ENCODE results near the gene ANKRD13D.

Gene ANKRD13D

DNA sequence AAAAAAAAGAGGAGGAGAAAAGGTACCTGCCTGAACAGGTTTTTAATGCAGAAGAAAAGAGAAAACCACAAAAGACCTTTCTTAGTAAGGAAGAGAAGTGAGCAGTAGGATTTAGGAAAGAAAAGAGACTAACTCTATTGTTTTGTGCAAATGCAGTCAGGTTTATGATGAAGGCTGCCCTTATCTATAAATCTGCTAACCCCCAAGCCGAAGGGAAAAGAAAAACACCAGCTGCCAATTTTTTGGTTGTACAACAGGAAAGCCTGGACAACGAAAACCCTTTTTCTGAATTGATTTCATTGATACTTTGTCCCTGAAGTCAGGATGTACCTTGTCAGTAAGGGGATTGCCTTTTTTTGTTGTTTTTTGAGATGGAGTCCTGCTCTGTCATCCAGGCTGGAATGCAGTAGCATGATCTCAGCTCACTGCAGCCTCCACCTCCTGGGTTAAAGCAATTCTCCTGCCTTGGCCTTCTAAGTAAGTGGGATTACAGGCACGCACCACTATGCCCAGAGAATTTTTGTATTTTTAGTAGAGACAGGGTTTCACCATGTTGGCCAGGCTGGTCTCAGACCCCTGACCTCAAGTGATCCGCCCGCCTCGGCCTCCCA is 43.1 kb downstream of the ANKRD13D start:
- no peak for DNase-seq

DNA sequence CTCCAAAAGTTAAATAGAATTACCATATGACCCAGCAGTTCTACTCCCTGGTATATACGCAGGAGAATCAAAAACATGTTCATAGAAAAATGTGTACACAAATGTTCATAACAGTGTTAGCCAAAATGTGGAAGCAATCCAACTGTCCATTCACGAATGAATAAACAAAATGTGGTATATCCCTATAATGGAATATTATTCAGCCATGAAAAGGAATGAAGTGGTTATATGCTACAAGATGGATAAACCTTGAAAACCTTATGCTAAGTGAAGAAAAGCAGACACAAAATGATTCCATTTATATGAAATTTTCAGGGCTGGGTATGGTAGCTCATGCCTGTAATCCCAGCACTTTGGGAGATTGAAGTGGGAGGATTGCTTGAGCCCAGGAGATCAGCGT is 48.2 kb downstream of the ANKRD13D start:
- no peak for DNase-seq

DNA sequence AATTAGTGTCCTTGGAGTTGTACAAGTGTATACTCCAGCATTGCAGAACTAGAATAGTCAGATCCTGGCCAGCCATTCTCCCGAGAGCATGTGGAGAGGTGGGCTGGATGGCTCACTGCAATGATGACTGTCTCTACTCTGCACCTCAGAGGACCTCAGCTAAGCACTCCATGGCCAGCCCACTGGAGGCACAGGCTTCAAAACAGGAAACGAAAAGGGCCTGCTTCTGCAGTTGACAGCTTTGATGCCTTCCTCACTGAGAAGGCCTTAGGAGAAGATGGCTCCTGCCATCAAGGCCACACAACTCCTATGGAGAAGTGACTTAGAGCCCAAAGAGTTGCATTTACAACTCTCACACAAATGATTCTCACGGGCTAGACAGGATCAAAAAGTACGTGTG is 55.2 kb downstream of the ANKRD13D start:
- no peak for DNase-seq

DNA sequence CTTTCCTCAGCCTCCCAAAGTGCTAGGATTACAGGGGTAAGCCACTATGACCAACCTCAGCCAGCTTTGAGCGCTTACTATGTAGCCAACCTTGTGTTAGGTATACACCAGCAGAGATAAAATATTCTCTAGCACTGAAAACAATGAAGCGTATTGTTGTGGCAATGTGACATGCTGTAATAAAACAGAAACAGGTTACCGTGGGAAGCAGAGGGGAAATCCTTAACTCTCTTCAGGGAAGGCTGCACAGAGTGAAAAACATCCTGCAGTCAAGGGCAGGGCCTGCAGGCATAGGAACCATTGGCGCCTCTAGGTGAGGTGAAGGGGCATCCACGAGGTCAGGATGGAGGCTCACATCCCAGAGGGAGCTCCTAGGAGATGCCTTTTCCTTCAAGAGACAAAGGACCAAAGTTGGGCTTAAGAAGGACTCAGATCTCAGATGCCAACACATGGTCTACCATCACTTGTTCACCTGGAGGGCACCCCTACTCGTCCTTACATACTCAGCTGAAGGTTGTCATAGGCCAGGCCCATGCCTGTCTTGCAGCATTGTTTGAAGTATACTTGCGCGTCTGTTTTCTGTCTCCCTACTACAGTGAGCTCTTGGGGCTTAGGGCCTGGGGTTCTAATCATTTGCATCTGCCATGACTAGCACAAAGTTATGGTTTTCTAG is 56.3 kb downstream of the ANKRD13D start:
- DNase-seq, result no peak

DNA sequence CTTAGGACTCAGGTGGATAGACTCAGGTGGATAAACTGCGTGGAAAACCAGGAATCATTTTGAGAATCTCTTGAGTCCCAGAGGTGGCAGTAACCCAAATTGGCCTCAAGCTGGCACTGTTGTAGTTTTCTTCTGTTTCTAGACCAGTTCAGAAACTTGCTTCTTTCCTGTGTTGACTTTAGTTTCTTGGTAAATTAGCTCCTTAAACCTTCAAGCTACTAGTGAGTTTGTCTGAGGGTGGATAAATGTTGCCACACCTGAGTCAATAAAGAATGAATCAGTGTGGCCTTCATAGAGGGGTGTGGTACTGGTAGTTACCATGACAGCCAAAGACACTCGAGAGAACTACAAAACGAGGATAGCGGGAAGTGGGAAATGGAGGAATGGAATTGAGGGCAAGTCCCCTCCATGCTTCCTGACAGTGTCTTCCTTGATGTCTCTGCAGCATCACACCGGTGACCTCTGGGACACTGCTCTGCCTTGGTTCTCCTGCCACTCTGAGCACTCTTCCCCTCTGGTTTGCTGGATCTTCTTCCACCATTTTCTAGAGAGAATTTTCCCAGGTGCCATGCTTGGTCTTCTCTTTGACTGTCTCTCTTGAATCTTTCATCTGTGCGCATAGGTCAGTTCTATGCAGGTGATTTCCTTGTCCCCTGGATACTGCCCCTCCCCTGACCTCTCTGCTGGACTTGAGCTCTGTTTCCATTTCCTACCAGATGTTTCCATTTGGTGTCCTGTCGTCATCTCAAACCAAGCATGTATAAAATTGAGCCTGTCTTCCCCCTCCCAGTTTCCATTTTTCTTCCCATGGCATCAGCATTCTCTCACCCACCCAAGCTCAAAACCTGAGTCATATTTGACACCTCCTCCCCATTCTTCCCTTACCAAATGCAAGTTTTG is 57.1 kb downstream of the ANKRD13D start:
- no peak for DNase-seq

DNA sequence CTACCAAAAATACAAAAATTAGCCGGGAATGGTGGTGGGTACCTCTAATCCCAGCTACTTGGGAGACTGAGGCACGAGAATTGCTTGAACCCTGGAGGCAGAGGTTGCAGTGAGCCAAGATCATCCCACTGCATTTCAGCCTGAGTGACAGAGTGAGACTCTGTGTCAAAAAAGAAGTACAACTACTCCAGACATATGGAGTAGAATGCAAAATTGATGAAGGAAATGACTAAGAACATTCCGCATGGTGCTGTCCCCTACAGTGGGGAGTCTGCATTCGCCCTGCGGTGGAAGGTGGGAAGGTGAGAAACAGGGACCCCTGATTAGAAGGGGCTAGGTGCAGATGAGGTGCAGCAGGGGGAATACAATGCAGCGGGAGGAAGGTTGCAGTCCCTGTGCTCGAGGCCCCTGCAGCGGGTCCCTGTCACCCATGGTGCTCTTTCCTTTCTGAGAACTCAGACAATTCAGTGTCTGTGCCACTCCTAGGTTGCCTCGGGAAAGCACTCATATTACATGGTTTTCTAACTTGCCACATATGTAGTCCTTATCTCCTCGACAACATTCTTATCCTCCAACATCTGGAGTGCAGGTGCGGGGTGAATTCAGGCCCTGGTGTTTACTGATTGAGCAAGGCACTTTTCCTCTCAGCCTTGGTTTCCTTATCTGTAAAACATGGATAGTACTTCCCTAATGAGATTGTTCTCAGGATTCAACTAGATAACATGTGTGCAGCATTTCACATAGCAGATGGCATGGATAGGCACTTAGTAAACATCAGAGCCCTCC is 59.1 kb downstream of the ANKRD13D start:
- DNase-seq, result no peak

DNA sequence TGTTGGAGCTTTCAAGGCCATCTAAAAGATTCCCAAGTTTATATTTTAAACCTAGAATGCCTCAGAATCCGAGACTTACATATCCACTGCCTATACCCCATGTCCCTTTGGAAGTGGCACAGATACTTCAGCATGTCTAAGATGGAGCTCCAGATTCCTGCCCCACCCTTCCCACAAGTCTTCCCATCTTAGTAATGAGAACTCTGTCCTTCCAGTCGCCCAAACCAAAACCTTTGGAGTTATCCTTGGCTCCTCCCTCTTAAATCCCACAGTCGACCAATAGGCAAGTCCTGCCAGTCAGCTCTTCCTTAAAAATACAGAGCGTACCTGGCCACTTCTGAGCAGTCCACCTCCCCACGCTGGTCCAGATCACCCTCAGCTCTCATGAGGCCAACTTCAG is 59.9 kb downstream of the ANKRD13D start:
- no peak for DNase-seq

DNA sequence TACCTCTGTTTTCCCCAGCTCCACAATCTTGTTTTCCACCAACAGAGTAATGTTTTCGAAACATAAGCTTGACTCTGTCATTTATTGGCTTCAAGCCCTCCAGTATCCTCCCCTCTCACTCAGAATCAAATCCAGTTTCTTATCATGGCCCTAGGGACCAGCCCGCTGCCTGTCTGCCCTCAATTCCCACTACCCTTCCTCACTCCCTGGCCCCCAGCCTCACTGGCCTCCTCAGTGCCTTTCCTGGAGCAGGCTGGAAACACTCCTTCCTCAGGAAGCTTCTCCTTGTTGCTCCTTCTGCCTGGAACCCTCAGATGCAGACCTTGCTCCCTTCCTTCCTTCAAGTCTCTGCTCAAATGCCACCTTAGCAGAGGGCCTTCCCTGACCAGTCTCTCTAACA is 60.4 kb downstream of the ANKRD13D start:
- DNase-seq, result no peak

DNA sequence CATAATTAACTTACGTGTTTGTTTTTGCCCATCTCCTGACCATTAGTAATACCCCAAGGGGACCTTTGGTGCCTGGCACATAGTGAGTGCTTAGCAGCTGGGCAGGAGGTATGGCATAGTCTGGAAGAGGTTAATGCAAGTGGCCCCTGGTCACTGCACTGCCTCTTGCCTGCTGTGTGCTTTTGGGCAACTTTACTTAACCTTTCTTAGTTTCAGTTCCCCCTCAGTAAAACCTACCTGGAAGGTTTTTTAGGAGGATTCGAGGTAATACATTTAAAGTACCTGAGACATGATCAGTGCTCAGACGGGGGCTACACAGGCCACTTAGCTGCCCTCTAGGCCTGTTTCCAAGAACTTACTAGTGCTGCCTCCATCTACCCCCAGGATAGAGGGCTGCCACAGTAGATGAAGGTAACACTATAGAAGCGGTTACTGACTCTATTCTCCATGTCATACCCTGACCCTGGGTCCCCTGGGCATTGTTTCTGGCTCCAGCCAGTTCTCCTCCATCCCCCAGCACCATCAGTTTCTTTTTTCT is 60.9 kb downstream of the ANKRD13D start:
- DNase-seq, result no peak

DNA sequence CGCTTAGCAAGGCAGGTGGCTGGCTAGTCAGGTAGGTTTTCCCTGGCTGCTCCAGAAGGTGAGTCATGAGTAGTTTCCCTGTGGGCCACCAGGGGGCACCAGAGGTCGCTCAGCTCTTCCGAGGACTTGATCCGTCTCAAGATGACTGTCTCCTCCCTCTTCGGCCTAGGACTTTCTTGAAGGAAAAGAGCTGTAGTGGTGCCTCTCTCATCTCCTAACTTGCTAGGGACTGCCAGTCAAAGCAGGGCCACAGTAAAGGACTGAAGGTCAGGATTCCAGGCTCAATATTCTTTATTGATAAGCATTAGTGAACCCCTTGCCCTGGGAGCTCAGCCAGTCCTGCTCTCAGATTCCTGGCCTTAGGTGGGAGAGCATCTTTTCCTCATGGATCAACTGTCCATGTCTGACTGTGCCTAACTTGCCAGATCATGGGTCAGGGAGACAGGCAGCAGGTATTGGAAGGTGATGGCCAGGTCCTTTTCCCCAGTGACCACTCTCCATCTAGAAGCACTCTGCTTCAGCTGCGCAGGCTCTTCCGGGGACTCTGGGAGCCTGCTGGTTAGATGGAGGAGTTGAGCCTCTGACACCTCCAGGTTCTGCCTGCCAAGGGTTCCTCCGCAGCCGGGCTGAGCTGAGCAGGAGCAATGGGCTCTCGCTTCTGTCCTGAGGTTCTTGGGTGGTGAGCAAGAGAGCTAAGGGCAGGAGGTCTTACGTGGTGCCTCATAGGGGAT is 62.3 kb downstream of the ANKRD13D start:
- DNase-seq, result peak; percentile 74

Measured in stimulated activated CD4-positive, alpha-beta T cell treated with anti-CD3 and anti-CD28 coated beads, Interleukin-15, amount 100 ng/mL, for 24 hours (primary cell).